ENCODE results near the gene TMEM100. TPM values are rescaled to one million over a fixed set of nuclear protein-coding genes. Genes with fewer than 3 reads are reported as not detected.

The TMEM100 gene
- total and polyA plus RNA-seq, 2 of the 8 experiments (the other 6 are each of a cell fraction or from before 2014, with no cell fraction given), result 0.36 to 0.48 TPM

DNA sequence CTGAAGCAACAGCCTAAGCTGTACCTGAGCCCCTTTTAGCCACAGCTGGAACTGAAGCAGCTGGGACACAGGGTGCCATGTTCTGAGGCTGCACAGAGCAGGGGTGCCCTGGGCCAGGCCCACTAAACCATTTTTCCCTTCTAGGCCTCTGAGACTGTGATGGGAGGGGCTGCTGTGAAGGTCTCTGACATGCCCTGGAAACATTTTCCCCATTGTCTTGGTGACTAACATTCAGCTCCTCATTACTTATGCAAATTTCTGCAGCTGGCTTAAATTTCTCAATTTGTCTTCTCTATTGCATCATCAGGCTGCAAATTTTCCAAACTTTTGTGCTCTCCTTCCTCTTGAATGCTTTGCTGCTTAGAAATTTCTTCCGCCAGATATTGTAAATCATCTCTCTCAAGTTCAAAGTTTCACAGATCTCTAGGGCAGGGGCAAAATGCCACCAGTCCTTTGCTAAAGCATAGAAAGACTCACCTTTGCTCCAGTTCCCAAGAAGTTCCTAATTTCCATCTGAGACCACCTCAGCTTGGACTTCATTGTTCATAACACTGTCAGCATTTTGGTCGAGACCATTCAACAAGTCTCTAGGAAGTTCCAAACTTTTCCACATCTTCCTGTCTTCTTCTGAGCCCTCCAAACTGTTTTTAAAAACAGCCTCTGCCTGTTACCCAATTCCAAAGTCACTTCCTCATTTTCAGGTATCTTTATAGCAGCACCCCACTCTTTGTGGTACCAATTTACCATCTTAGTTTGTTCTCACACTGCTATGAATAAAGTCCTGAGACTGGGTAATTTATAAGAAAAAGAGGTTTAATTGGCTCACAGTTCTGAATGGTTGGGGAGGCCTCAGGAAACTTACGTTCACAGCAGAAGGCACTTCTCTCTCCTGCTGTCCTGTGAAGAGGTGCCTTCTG is 49.8 kb downstream of the TMEM100 start:
- DNase-seq (ENCODE audit: low read depth in 1 of 2, low spot score in 2 of 2), result no peak
- FAIRE-seq, result no peak
- no peak overlapping the region for H2BK120ac ChIP-seq (replicated peaks; ENCODE audit: low read depth, low read length)

More for the DNA sequence above, 49.8 kb downstream of the TMEM100 start:
- no peak overlapping the region for H3K4me2 ChIP-seq (ENCODE audit: insufficient read depth in 1 of 2, low read depth in 2 of 2, low read length in 2 of 2)
- no peak overlapping the region for H4K91ac ChIP-seq (replicated peaks; ENCODE audit: insufficient read length, low read length)
- H3K79me2 ChIP-seq (ENCODE audit: control insufficient read depth in 1 of 2, insufficient read depth in 2 of 2, low read length in 2 of 2), result no peaks in the 10 kb centered on the region
- H2BK12ac ChIP-seq (ENCODE audit: low read depth, low read length), result no peak overlapping the region
- no peak overlapping the region for H3K56ac ChIP-seq (replicated peaks; ENCODE audit: insufficient read length, low read depth, low read length)
- no peak overlapping the region for H4K8ac ChIP-seq (ENCODE audit: extremely low read depth, insufficient read depth, low read length)
- WGBS, 2 experiments (ENCODE audit: extremely low coverage in 1 of 2, insufficient coverage in 1 of 2, insufficient read length in 1 of 2, insufficient replicate concordance in 2 of 2, low coverage in 1 of 2, low lambda C conversion rate in 2 of 2, missing lambda C conversion rate in 1 of 2), result 90% methylated on average over 3 of the region's 3 CpGs; no CpG with 5 or more reads in 1 of the 2 experiments
- no peaks in the 10 kb centered on the region for H3K9me3 ChIP-seq (ENCODE audit: insufficient read depth in 2 of 2, low read depth in 1 of 2, low read length in 1 of 2)
- H3K36me3 ChIP-seq (ENCODE audit: control insufficient read depth in 2 of 4, insufficient read depth in 4 of 4, low read length in 3 of 4), result no peaks in the 10 kb centered on the region
- H3K27ac ChIP-seq (ENCODE audit: low read depth, low read length), result no peak overlapping the region
- no peak overlapping the region for H3K14ac ChIP-seq (ENCODE audit: insufficient read length)
- H3K4ac ChIP-seq (replicated peaks; ENCODE audit: insufficient read length, low read depth, low read length), result no peak overlapping the region
- ChIA-PET CTCF (ENCODE audit: partially characterized antibody) (interaction anchor here (0.9 to 1.2 kb wide), 2 partner anchors 34 to 146 kb away, joined by 3 read pairs; no protein-coding TSS in a partner anchor), POLR2A (ENCODE audit: partially characterized antibody) (no interaction called here)
- no peaks in the 10 kb centered on the region for H3K79me1 ChIP-seq (ENCODE audit: low read depth, low read length)
- no peak overlapping the region for H3K9ac ChIP-seq (replicated peaks in 1 of 4; ENCODE audit: extremely low read depth in 1 of 4, low read depth in 3 of 4, low read length in 3 of 4)
- no peak overlapping the region for H2AFZ ChIP-seq (ENCODE audit: low read length)
- no peak overlapping the region for H3K18ac ChIP-seq (ENCODE audit: extremely low read depth, low read length)
- no peaks in the 10 kb centered on the region for H3K23me2 ChIP-seq (ENCODE audit: low read depth, low read length)
- H2BK5ac ChIP-seq (ENCODE audit: low read depth, low read length), result no peak overlapping the region
- H4K5ac ChIP-seq (ENCODE audit: insufficient read length, low read depth, low read length), result no peak overlapping the region
- no peak overlapping the region for H3K23ac ChIP-seq (ENCODE audit: insufficient read length)
- no peaks in the 10 kb centered on the region for H4K20me1 ChIP-seq (replicated peaks in 1 of 2; ENCODE audit: control insufficient read depth in 1 of 2, insufficient read depth in 2 of 2, low read length in 2 of 2)
- H2AK5ac ChIP-seq (ENCODE audit: low read depth, low read length), result no peak overlapping the region
- no peak overlapping the region for H2BK20ac ChIP-seq (ENCODE audit: low read length)
- H3K4me1 ChIP-seq (replicated peaks in 1 of 4; ENCODE audit: control insufficient read depth in 3 of 4, insufficient read depth in 4 of 4, low read length in 3 of 4), result no peaks in the 10 kb centered on the region
- H3K4me3 ChIP-seq (ENCODE audit: extremely low read depth in 1 of 4, insufficient read depth in 2 of 4, low read depth in 3 of 4, low read length in 4 of 4), result no peak overlapping the region
- H3K27me3 ChIP-seq (replicated peaks in 1 of 4; ENCODE audit: control insufficient read depth in 3 of 4, extremely low read depth in 1 of 4, insufficient read depth in 3 of 4, low read length in 3 of 4), result no peaks in the 10 kb centered on the region; a peak in 1 of 7 replicates
- TF ChIP-seq CEBPB (IDR thresholded peaks at IDR 0.05; ENCODE audit: low read depth, low read length) (peak; percentile 74), GABPA (IDR thresholded peaks at IDR 0.05; ENCODE audit: borderline replicate concordance, insufficient read depth, low read length) (no peak), CBX5 (IDR thresholded peaks at IDR 0.05; ENCODE audit: low read depth, low read length) (no peak)
- H2BK15ac ChIP-seq (ENCODE audit: low read length), result no peak overlapping the region

All from H1 (cell line).